CD4-positive, alpha-beta T cell treated with Interleukin-6 for 4 hours (primary cell): Measurements from ENCODE around the gene TMTC4.
"Not testable (repeated sequence)": the region's sequence is repeated elsewhere in the genome, so short reads cannot be mapped to it uniquely, and the experiment has no call there.

Experiments
- DNase-seq: peaks from one replicate; pipeline ENCODE4 v3.0.0-alpha.2; 2020; ENCODE audit warnings: mixed read lengths

Gene TMTC4

GRCh38 chr13:100620792-100621191 is 53.8 kb downstream of the TMTC4 start:
- DNase-seq: no peak

DNA sequence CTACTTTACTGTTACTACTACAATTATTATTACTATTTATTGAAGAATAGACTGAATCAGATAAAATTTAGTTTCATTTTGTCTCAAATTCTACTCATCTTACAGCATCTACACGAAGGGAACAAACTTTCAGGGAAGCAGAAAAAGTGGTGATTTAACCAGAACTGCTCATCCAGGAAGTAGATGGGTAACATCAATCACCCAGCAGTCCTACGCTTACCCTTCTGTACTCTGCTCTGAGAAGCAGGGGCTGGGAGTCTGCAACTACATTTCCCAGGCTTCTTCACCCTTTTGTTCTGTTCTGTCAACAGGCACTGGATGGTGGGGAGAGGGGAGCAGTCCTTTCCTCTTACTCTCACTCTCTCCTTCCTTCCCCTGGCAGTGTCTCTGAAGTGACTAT is 54.7 kb downstream of the TMTC4 start:
- DNase-seq: no peak

DNA sequence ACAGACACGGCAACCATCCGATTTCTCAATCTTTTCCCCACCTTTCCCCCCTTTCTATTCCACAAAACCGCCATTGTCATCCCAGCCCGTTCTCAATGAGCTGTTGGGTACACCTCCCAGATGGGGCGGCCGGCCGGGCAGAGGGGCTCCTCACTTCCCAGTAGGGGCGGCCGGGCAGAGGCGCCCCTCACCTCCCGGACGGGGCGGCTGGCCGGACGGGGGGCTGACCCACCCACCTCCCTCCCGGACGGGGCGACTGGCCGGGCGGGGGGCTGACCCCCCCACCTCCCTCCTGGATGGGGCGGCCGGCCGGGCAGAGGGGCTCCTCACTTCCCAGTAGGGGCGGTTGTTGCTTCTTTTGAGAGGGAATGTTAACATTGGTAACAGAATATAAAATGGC is 55.7 kb downstream of the TMTC4 start:
- DNase-seq: not testable (repeated sequence)

GRCh38 chr13:100613031-100613430 is 61.6 kb downstream of the TMTC4 start:
- no peak for DNase-seq

DNA sequence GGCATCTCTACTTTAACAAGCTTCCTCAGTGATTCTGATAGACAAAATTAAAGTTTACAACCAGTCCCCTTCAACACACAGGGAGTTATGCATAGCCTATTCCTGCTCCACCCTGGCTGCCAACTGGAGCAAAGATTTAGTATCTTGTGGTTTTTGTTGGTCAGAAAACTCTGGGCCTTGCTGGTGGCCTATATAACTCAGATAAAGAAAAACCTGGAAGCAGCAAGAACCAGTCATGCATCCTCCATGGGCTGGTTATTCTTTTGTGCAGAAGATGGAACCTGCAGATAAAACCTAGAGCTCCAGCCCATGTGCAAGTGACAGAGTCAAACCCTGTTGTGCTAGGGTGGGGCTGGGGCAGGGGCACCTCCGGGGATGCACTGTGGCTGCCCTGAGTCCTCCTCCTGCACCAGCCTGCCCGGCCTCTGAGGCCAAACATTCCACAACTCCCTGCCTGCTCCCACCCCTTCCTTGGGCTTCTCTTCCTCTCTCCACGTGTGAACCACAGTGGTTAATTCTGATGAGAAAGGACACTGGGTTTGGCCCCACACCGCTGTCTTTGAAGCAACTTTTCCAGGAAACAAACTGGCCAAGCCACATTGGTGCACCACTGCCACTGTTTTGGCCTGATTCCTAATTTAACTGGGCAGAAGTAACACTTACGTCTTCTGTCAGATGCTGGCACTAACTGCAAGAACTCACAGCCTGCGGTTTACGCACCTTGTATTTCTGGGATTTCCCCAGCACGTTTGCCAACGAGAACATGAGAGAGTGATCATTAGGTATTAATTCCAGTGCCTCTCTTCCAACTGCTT is 62.7 kb downstream of the TMTC4 start:
- no peak for DNase-seq

DNA sequence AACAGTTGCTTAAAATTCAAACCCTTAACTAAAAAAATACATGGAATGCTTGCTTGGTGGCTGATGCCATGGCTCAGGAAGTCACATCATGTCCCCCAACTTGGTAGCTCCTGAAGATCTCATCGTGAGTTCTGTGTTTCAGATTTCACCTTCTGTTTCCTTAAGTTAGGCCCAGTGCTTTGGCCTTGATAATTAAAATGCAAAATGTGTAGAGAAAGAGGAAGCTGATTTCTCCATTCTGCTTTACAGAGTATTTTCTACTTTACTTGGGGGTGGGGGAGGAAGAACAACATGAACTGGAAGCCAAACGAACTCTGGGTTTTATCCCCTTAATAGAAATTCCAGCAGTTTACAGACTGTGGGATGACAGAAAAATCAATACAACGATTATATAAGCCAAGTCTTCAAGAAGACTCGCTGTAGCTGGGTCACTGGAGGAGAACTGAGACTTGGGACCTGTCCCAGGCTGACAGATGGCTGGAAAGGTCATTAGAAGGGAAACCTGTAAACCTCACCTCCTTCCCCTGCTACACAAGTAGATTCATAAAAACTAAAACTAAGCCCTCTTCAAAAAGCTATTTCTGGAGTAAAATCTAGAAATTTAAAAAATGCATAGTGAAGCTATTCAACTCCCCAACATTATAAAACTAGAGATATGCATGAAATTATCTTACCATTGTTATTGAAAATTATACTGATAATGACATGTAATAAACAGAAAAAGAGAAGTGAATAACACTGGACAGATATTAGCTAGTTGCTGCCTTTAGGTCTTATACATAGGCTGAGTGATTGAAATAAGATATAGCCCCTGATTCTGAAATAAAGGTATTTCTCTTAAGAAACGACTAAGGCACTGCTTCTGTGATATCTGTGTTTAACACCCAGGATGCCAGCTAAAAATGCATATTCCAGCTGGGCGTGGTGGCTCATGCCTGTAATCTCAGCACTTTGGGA is 63.9 kb downstream of the TMTC4 start:
- no peak for DNase-seq

GRCh38 chr13:100608906-100609305 is 65.7 kb downstream of the TMTC4 start:
- DNase-seq: peak; percentile 16

DNA sequence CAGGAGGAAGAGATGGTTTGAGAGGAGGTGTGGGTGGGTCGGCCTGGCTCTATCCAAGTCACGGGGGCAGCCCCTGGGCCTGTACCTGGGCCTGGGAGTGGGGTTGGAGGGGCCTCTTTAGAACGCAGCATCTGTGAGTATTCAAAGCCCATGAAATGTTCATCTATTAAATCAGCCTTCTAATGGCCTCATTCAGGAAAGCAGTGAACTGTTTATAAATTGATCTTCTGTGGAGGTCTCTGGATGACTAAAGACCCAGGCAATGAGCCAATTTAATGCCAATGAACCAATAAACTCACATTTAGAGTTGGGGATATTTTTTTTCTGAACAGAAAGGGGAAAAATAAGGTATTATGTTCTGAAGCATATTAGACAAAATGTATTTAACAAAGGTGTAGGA is 66.1 kb downstream of the TMTC4 start:
- DNase-seq: no peak

DNA sequence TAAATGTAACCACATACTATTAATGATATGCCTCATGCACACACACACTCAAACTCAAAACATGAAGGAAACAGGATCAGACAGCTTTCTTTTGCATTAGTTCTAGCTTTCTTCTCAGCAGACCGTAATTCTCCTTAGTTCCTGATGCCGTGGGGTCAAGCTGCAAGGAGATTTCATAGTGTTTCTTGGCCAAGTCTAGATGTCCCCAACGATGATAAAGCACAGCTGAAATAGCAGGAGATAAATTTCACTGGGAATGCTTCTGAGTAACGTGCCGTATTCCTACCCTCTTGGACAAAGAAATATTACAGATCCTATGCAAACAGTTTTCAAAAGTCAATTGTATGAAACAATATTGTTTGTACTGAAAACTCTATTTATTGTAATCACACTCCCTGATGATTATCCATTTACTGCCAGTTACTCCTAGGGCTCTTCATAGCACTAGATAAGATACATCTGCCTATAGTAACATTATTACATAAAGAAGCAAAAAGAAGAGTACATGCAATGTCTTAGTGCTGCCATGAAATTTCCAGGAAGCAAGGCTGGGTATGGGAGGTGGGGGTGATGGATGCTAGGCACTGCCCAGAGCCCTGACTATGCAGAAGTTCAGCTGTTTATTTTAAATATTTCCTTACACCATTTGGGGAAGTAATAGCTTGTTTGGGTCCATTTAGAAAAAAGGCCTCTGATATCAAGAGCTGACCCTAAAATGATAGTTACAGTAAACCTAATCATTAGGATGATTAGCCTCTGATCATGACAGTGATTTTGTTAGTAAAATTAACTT is 69.5 kb downstream of the TMTC4 start:
- DNase-seq: no peak

DNA sequence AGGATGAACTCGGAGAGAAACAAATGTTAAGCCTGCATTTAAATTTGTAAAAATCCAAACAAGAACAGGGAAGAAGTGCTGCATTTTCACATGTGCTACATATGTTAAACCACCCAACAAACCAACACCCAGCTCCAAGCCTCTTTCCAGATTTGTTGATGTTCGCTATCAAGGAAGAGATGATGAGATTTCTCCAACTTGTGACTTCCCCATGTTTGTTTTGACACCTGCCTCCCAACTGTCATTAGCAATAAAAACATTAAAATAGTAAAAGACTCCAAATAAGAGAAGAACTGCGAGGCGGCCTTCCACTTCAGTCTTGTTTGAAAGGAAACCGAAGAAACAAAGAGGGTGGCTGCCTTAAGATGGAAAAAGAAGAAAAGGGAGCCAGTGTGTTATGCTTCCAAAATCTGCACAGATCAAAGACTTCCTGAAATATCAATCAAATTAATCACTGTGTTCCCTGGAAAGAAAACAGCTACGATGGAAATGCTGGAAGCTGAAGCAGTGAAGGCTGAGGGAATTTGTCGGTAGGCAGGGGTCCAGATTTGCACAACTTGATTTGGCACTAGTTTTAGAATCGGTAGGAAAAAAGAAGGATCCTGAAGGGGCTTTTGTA is 72.0 kb downstream of the TMTC4 start:
- no peak for DNase-seq

DNA sequence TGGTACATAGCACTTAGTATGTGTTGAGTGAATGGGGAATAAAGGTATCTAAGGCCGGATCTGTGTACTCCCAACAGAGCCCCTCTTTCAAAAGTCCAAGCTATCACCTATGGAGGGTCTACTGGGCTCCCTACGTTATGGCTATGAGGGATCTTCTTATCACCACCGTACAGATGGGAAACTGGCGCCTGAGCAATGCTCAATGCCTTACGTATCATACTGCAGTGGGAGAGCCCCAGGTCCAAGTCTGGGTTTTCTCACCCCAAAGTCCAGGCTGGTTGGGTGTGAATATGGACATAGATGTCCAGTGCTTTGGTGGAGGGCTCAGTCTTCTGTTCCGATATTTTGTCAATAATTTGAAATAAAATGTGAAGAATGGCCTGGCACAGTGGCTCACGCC is 72.9 kb downstream of the TMTC4 start:
- DNase-seq: no peak

- no peak for DNase-seq
Measured at GRCh38 chr13:100600915-100601314, 73.7 kb downstream of the TMTC4 start.

GRCh38 chr13:100600461-100600860 is 74.1 kb downstream of the TMTC4 start:
- DNase-seq: no peak

GRCh38 chr13:100597253-100597652 is 77.3 kb downstream of the TMTC4 start:
- no peak for DNase-seq

DNA sequence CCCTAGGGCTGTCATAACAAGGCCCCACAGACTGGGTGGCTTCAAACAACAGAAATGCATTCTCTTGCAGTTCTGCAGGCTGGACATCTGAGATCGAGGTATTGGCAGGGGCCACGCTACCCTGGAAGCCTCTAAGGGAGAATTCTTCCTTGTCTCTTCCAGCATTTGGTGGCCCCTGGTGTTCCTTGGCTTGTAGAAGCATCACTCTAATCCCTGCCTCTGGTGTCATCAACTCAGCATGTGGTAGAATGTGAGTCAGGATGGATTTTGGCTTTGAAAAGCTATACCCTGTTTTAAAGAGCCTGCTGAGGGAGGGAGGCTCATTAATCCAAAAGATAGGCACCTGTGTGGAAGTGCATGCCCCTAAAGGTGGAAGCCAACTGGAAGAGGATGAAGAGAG is 78.1 kb downstream of the TMTC4 start:
- no peak for DNase-seq

DNA sequence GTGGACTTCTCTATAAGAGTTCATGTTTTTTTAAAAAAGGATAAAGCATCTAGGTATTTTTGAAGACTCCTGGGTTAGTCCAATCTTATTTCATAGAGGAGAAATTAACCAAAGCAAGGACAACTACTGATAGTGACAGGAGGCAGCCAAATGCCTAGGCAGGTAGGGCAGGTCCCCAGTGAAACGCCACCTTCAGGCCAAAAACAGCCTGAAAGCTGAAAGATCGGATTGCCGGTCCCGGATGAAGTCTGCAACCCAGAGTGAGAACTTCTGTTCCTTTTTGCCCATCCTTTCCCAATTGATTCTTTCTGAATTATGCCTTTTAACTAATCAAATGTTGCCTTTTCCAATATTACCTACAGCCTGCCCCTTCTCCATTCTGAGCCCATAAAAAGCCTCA is 79.9 kb downstream of the TMTC4 start:
- peak; percentile 27 for DNase-seq

GRCh38 chr13:100594255-100594654 is 80.3 kb downstream of the TMTC4 start:
- no peak for DNase-seq

- no peak for DNase-seq
Measured at GRCh38 chr13:100589178-100589725, 85.3 kb downstream of the TMTC4 start.

DNA sequence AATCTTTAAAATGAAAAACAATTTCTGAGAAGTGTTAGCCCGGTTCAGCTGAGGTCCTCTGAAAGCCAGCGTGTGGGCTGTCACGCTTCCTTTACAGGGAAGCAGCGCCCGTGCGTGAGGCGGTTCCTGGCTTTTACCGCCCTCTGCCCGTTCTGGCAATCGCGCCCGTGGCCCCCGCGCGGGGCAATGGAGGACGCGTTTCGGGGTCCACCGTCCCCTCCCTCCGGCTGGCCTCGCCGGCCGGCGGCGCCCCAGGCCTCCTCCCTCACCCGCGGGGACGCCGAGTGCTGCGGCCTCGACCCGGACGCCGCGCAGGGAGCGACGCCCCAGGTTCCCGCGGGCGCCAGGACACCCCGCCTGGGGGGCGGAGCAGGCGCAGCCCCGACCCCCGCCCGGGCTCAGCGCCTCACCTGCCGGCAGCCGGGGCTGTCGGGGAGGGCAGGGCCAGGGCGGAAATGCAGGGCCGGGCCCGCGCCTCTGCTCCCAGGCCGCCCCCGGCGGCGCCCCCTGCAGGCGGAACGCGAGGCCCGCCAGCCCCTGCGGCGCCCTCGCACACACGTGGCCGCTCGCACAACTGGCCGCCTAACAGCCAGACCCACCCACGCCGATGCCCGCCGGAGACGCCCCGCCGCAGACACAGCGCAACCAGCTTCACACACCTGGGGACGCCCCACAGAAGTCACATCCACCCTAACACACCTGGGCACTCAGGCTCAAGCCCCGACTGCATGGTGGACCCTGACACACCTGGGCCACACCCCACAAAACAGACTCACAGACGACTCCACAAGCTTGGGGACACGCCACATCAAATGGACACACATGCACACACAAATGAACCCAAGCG is 86.0 kb downstream of the TMTC4 start, which contains the start of gene GGACT:
TSS of gene GGACT (minus strand) at position 459 of the 847 bp plus-strand sequence. CDS start 56,198 bp downstream, outside the sequence.
- peak; percentile 93 for DNase-seq

GRCh38 chr13:100584896-100585295 is 89.7 kb downstream of the TMTC4 start:
- peak; percentile 51 for DNase-seq

DNA sequence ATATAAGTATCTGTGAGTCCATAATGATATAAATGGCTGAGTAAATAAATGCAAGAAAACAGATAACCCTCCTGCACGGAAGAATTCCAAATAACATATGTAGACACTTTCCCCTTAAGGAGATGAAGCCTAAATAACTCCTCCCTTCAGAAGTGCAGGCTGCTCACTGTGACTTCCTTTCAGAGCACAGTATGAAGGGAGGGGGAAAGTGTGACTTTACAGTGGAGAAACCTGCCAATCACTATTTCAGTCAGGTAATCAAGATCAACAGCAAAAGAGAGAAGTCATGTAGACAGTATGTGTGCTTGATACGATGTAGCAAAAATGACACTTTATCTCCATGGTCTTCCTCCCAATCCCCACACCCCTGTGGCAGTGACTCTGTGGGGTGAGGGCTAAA is 93.1 kb downstream of the TMTC4 start:
- no peak for DNase-seq
